Heart left ventricle (tissue), 16 donors: ENCODE data around the gene NLRP6. TPM values are rescaled to one million over a fixed set of nuclear protein-coding genes. Genes with fewer than 3 reads are reported as not detected.

Source experiments
- ATAC-seq, 4 donors: fragments of 200-7000 bp; cut with Tn5 transposase; one replicate each; pipeline ENCODE4 v1.9.1; 2020 to 2022; ENCODE audit warnings: moderate library complexity in 4 of 4, mild to moderate bottlenecking in 3 of 4, moderate number of reproducible peaks in 1 of 4
- DNase-seq, 5 donors: peaks; one replicate each; pipeline ENCODE4 v3.0.0-alpha.2; 2020
- H3K27ac ChIP-seq, 12 donors: fragments of 200-600 bp; sonication (generic) in 4 of 12; one replicate each; pipeline versions ENCODE4 v1.5.0 to v1.8.0; 2016 to 2022; ENCODE audit warnings: mild to moderate bottlenecking in 2 of 12
- H3K27me3 ChIP-seq, 9 donors: fragments of 200-600 bp; sonication (generic) in 2 of 9; one replicate each; pipeline versions ENCODE4 v1.5.1 to v1.8.0; 2016 to 2022; ENCODE audit warnings: mild to moderate bottlenecking in 3 of 9
- H3K36me3 ChIP-seq, 9 donors: fragments of 200-600 bp; sonication (generic) in 2 of 9; one replicate each; pipeline versions ENCODE4 v1.5.0 to v1.8.0; 2018 to 2022; ENCODE audit warnings: mild to moderate bottlenecking in 2 of 9
- H3K4me1 ChIP-seq, 12 donors: fragments of 200-600 bp; sonication (generic) in 4 of 12; one replicate each; pipeline versions ENCODE4 v1.5.0 to v1.8.0; 2016 to 2022; ENCODE audit warnings: mild to moderate bottlenecking in 3 of 12
- H3K4me3 ChIP-seq, 12 donors: fragments of 200-600 bp; sonication (generic) in 4 of 12; one replicate each; pipeline versions ENCODE4 v1.5.0 to v1.8.0; 2017 to 2022; ENCODE audit warnings: mild to moderate bottlenecking in 9 of 12, moderate library complexity in 4 of 12
- H3K9me3 ChIP-seq, 12 donors: fragments of 200-600 bp; sonication (generic) in 4 of 12; one replicate each; pipeline versions ENCODE4 v1.5.0 to v1.8.0; 2016 to 2022; ENCODE audit warnings: mild to moderate bottlenecking in 1 of 12
- CTCF ChIP-seq, 12 donors: fragments of 200-600 bp; sonication (generic) in 4 of 12; IDR thresholded peaks; one replicate each; pipeline versions ENCODE4 v1.5.0 to v1.8.0; 2018 to 2022; ENCODE audit warnings: antibody characterized with exemption in 12 of 12, mild to moderate bottlenecking in 5 of 12
- POLR2A ChIP-seq, 2 donors: fragments of 450-650 bp; IDR thresholded peaks; one replicate each; pipeline ENCODE4 v1.6.1; 2017; ENCODE audit warnings: antibody characterized with exemption in 2 of 2, mild to moderate bottlenecking in 2 of 2, moderate library complexity in 2 of 2
- WGBS, 4 donors: extraction: QIAGEN DNeasy Blood & Tissue Kit in 2 of 4; methylation state at CpG; one replicate each; pipeline versions ENCODE4 v1.1.5 to v1.1.7; 2013 to 2018; 5-methylcytosine and 5-hydroxymethylcytosine counted together
- intact Hi-C, 10 donors: fragments of 100-400 bp; cut with DNase I; formaldehyde crosslinking; loops; one replicate each; pipeline versions ENCODE4 v1.11.1 to v1.14.2; 2022
- polyA plus RNA-seq, 2 donors: library from polyadenylated mRNA; stranded (reverse); fragments of 200-250 nt; gene quantifications; one replicate each; pipeline ENCODE4 v1.2.3, GENCODE V29; 2013
- total RNA-seq, 9 donors: library from RNA; depleted of rRNA in 2 of 9; stranded (reverse); fragments of >200 nt in 2 of 9; fragmentation: NEBNext Ultra II Directional in 3 of 9; extraction: Animal tissue kit (Norgen Biotek cat#: 25700) in 3 of 9; gene quantifications; one replicate each; pipeline versions ENCODE4 v1.1.0 to v1.2.4, GENCODE V29; 2016 to 2023
- donor health status: ischemic (EF 13 %, LVEDD 7.1; RV severe dilation, severe dysfunction).
- donor health status: healthy with polysubstance abuse.
- donor health status: DM: no; HTN: yes; CAD: no.
- donor health status: DM: no; HTN: no; CAD: no.
- donor health status: ischemic (EF 25% LVEDD 6.9; RV normal size, moderate dysfunction).
- donor health status: ischemic (EF 25% LVEDD 5.7; RV mildly dilated, moderate dysfunction).
- donor health status: healthy.
- donor health status: DM: yes; HTN: yes; CAD: no.
- donor health status: ischemic (EF 35%, LVEDD 5.7; RV mildly dilated, moderate dysfunction).
- donor health status: nonischemic (EF 11% LVEDD 7.7; RV severe dilation, severe dysfunction).
- donor health status: DM: yes; HTN: yes; CAD: no.
- donor health status: PGD.
- donor health status: ischemic (EF 29% LVEDD 5.4; RV normal size, mild dysfunction).
- donor health status: nonischemic (EF 23%, LVEDD 6.1; RV moderate dilation, normal function).

The NLRP6 gene
- total and polyA plus RNA-seq, 11 donors = 0.09 to 0.20 (median 0.14) TPM; not detected in 6

DNA sequence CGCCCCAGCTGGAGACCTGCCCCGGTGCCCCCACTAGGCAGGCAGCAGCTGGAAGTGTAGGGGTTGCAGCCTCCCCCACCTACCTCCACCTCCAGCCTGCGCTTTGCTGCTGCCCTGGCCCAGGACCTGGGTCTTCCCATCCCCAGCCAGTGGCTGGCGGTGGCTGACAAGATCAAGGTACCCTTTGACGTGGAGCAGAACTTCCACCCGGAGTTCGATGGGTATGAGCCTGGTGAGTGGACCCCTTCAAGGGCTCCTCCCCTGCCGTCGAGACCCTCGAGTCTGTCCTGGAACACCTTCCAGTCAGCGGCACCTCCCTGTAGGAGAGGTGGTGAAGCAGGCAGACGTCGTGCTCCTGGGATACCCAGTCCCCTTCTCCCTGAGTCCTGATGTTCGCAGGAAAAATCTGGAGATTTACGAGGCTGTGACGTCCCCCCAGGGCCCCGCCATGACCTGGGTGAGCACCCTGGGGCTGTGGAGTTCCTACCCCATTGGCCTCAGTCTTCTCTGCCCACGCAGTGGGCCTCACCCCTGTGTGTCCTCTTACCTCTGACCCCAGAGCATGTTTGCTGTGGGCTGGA, 15.2 kb downstream of the NLRP6 start:
- no peak for TF ChIP-seq CTCF (IDR thresholded peaks at IDR 0.05)
- no peak for TF ChIP-seq POLR2A (IDR thresholded peaks at IDR 0.05)
- intact Hi-C loops = loop anchor here in 2 of 10 donors (5.0 to 10.0 kb wide), 2 partner anchors 41 to 89 kb away; partner anchors contain the start of genes BET1L (in 1 of the 2) and RIC8A (in 1 of the 2)
- DNase-seq = peak in 2 of 5 donors; percentile 8 to 63

DNA sequence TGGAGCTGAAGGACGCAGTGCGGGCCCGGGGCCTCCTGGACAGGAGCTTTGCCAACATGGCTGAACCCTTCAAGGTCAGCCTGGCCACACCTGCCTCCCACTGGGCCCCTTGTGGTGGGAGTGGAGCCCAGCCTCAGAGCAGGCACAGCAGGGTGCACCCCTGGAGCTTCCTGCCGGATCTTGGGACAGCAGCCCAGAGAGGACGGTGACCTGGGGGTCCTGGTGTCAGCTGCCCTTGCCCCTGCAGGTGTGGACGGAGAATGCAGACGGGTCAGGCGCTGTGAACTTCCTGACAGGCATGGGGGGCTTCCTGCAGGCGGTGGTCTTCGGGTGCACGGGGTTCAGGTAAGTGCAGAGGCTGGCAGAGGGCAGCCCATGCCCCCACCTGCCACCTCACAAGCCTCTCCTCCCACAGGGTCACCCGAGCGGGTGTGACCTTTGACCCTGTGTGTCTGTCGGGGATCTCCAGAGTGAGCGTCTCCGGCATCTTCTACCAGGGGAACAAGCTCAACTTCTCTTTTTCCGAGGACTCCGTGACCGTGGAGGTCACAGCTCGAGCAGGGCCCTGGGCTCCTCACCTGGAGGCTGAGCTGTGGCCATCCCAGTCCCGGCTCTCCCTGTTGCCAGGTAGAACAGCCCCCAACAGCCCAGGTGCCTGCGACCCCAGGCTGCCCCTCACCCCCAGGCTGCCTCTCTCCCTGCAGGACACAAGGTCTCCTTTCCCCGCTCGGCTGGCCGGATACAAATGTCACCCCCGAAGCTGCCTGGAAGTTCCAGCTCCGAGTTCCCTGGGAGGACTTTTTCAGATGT, 15.8 kb downstream of the NLRP6 start:
- 90 to 93% (median 91%) methylated on average over 21 to 27 of the region's 27 CpGs for WGBS, 4 donors
- DNase-seq = peak in 3 of 5 donors; percentile 21 to 47 (median 22)

More for the DNA sequence above, 15.2 kb downstream of the NLRP6 start:
- ATAC-seq = no peak
- H3K27me3 ChIP-seq = peaks cover 0 to 9% (median 2%) of the 10 kb centered on the region in 9 donors
- H3K4me3 ChIP-seq = no peak overlapping the region
- no peaks in the 10 kb centered on the region for H3K9me3 ChIP-seq
- H3K36me3 ChIP-seq = peaks cover 0 to 9% (median 0%) of the 10 kb centered on the region in 9 donors
- WGBS, 4 donors = 75 to 97% (median 84%) methylated on average over 6 to 18 of the region's 18 CpGs
- no peak overlapping the region for H3K27ac ChIP-seq
- H3K4me1 ChIP-seq = peaks cover 0 to 30% (median 8%) of the 10 kb centered on the region in 12 donors

DNA sequence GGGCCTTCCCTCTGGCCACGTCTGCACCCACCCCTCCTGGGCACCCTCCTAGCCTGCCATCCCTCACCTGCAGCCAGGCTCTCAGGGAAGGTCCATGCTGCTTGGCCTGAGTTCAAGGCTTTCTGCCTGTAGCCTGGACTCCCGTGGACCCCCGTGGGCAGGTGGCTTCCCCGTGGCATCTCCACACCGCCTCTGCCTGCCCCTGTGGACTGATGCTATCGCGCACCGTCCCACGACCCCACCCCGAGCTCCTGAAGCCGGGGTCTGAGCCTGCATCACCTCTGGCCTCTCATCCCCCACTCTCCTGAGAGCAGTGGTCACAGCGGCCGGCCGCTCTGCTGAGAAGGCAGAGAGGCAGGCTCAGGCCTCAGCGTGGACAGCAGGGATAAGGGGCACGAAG, 16.6 kb downstream of the NLRP6 start:
- Histone ChIP-seq H3K27me3 (peaks cover 4 to 22% (median 8%) of the 10 kb centered on the region in 9 donors), H3K9me3 (no peaks in the 10 kb centered on the region), H3K27ac (no peak overlapping the region), H3K36me3 (peaks cover 0 to 9% (median 0%) of the 10 kb centered on the region in 9 donors), H3K4me1 (peaks cover 0 to 18% (median 3%) of the 10 kb centered on the region in 12 donors), H3K4me3 (no peak overlapping the region)
- 87 to 100% (median 90%) methylated on average over 6 to 16 of the region's 16 CpGs for WGBS, 4 donors
- no peak for TF ChIP-seq POLR2A (IDR thresholded peaks at IDR 0.05)
- TF ChIP-seq CTCF (IDR thresholded peaks at IDR 0.05) = no peak
- DNase-seq (peak in 3 of 5 donors; percentile 17 to 33 (median 25)), ATAC-seq (no peak)
- intact Hi-C loops = loop anchor here in 2 of 10 donors (5.0 to 10.0 kb wide), 2 partner anchors 42 to 90 kb away; partner anchors contain the start of genes BET1L (in 1 of the 2) and RIC8A (in 1 of the 2)

More for the DNA sequence above, 15.8 kb downstream of the NLRP6 start:
- H3K27ac ChIP-seq = no peak overlapping the region
- intact Hi-C loops = loop anchor here in 2 of 10 donors (5.0 to 10.0 kb wide), 2 partner anchors 42 to 89 kb away; partner anchors contain the start of genes BET1L (in 1 of the 2) and RIC8A (in 1 of the 2)
- H3K9me3 ChIP-seq = no peaks in the 10 kb centered on the region
- no peak for ATAC-seq
- peaks cover 0 to 15% (median 5%) of the 10 kb centered on the region in 9 donors for H3K27me3 ChIP-seq
- no peak overlapping the region for H3K4me3 ChIP-seq
- TF ChIP-seq POLR2A (IDR thresholded peaks at IDR 0.05) (no peak), CTCF (IDR thresholded peaks at IDR 0.05) (no peak)
- H3K36me3 ChIP-seq = peaks cover 0 to 9% (median 0%) of the 10 kb centered on the region in 9 donors
- H3K4me1 ChIP-seq = peaks cover 0 to 25% (median 6%) of the 10 kb centered on the region in 12 donors
